Heart right ventricle (tissue), 16 donors: Measurements from ENCODE around the gene CSH1. TPM values are rescaled to one million over a fixed set of nuclear protein-coding genes. Genes with fewer than 3 reads are reported as not detected.

Experiments
- ATAC-seq, 8 donors: fragments of 200-7000 bp; cut with Tn5 transposase; one replicate each; pipeline ENCODE4 v1.9.1; 2020; ENCODE audit warnings: mild to moderate bottlenecking in 8 of 8, moderate library complexity in 8 of 8, moderate number of reproducible peaks in 1 of 8
- DNase-seq, 2 donors: peaks; one replicate each; pipeline ENCODE4 v3.0.0-alpha.2; 2020
- H3K27ac ChIP-seq, 10 donors: fragments of 200-600 bp; sonication (generic) in 2 of 10; one replicate each; pipeline versions ENCODE4 v1.5.0 to v1.8.0; 2020 to 2022; ENCODE audit warnings: mild to moderate bottlenecking in 3 of 10
- H3K27me3 ChIP-seq, 7 donors: fragments of 200-600 bp; one replicate each; pipeline ENCODE4 v1.8.0; 2021 to 2022; ENCODE audit warnings: mild to moderate bottlenecking in 2 of 7
- H3K36me3 ChIP-seq, 9 donors: fragments of 200-600 bp; sonication (generic) in 1 of 9; one replicate each; pipeline versions ENCODE4 v1.5.0 to v1.8.0; 2020 to 2022; ENCODE audit warnings: mild to moderate bottlenecking in 2 of 9
- H3K4me1 ChIP-seq, 9 donors: fragments of 200-600 bp; sonication (generic) in 1 of 9; one replicate each; pipeline versions ENCODE4 v1.5.0 to v1.8.0; 2020 to 2022; ENCODE audit warnings: mild to moderate bottlenecking in 4 of 9
- H3K4me3 ChIP-seq, 10 donors: fragments of 200-600 bp; sonication (generic) in 2 of 10; one replicate each; pipeline versions ENCODE4 v1.5.0 to v1.8.0; 2020 to 2022; ENCODE audit warnings: mild to moderate bottlenecking in 7 of 10, moderate library complexity in 2 of 10
- H3K9me3 ChIP-seq, 11 donors: fragments of 200-600 bp in 10 of 11; sonication (generic) in 2 of 11; one replicate each; pipeline versions ENCODE4 v1.5.0 to v1.8.0; 2013 to 2022; ENCODE audit warnings: mild to moderate bottlenecking in 2 of 11, control low read depth in 1 of 11, moderate library complexity in 1 of 11
- WGBS, 2 donors: extraction: QIAGEN DNeasy Blood & Tissue Kit; methylation state at CpG; one replicate each; pipeline ENCODE4 v1.1.7; 2013; ENCODE audit warnings: inconsistent platforms in 1 of 2; 5-methylcytosine and 5-hydroxymethylcytosine counted together
- intact Hi-C, 10 donors: fragments of 100-400 bp; cut with DNase I; formaldehyde crosslinking; loops; one replicate each; pipeline versions ENCODE4 v1.11.1 to v1.14.2; 2022
- polyA plus RNA-seq, 2 donors: library from polyadenylated mRNA; stranded (reverse); fragments of 200-250 nt; gene quantifications; one replicate each; pipeline ENCODE4 v1.2.3, GENCODE V29; 2013
- total RNA-seq, 10 donors: library from RNA; stranded (reverse); fragmentation: NEBNext Ultra II Directional in 3 of 10; extraction: Animal tissue kit (Norgen Biotek cat#: 25700) in 3 of 10; gene quantifications; one replicate each; pipeline versions ENCODE4 v1.2.1 to v1.2.4, GENCODE V29; 2021 to 2023
- TF ChIP-seq, protein P1 (sequence below), 9 donors: fragments of 200-600 bp; sonication (generic) in 2 of 9; IDR thresholded peaks; one replicate each; pipeline versions ENCODE4 v1.5.0 to v1.8.0; 2021 to 2022; ENCODE audit warnings: antibody characterized with exemption in 9 of 9, mild to moderate bottlenecking in 5 of 9, moderate library complexity in 1 of 9
- donor health status: Arrhythmogenic right ventricular cardiomyopathy.
- donor health status: ischemic (EF 13 %, LVEDD 7.1; RV severe dilation, severe dysfunction).
- donor health status: healthy with polysubstance abuse.
- donor health status: DM: no; HTN: yes; CAD: no.
- donor health status: DM: no; HTN: no; CAD: no.
- donor health status: ischemic (EF 25% LVEDD 6.9; RV normal size, moderate dysfunction).
- donor health status: ischemic (EF 25% LVEDD 5.7; RV mildly dilated, moderate dysfunction).
- donor health status: healthy.
- donor health status: DM: yes; HTN: yes; CAD: no.
- donor health status: Ischemic cardiomyopathy.
- donor health status: ischemic (EF 35%, LVEDD 5.7; RV mildly dilated, moderate dysfunction).
- donor health status: nonischemic (EF 11% LVEDD 7.7; RV severe dilation, severe dysfunction).
- donor health status: DM: yes; HTN: yes; CAD: no.
- donor health status: PGD.
- donor health status: ischemic (EF 29% LVEDD 5.4; RV normal size, mild dysfunction).
- donor health status: nonischemic (EF 23%, LVEDD 6.1; RV moderate dilation, normal function).

CSH1 gene
- total and polyA plus RNA-seq, 12 donors: not detected

DNA sequence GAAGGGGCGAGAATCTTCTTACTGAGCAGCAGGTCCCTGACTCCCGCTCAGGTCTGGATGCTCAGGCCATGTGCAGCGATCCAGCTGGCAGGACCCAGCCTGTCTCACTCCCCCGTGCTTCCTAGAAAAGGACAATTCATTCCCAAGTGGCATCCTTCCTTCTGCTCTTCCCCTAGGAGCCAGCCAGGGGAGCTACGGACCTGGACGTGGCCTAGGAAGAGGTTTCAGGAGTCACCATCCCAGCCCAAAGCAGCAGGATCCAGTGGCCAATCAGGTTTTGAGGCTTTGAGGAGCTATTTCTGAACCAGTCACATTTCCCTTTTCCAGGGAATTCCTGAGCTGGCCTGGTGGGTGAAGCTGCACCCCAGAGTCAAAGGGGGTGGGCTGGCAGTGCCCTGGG is 43.5 kb upstream of the CSH1 start:
- no peak overlapping the region for H3K27ac ChIP-seq
- intact Hi-C loops: no loop called here

DNA sequence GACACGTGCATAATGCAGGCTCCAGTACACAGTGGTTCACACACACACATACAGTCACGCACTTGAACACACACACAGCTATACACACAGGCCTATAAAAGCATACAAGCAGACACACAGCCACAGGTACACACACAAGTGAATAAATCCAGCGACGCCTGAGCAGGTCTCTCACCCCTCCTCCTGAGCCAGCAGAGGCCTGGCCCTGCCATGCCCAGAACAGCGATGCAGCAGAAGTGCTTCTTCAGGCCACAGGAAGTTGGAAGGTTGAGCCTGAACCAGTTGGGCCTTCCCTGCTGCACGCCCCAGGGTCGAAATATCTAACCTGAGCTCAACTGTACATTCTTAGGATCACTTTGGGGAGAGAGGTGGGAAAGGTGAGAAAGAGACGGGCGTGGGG is 43.0 kb upstream of the CSH1 start:
- H3K4me1 ChIP-seq: peaks cover 0 to 5% (median 0%) of the 10 kb centered on the region in 9 donors
- TF ChIP-seq, protein P1, sequence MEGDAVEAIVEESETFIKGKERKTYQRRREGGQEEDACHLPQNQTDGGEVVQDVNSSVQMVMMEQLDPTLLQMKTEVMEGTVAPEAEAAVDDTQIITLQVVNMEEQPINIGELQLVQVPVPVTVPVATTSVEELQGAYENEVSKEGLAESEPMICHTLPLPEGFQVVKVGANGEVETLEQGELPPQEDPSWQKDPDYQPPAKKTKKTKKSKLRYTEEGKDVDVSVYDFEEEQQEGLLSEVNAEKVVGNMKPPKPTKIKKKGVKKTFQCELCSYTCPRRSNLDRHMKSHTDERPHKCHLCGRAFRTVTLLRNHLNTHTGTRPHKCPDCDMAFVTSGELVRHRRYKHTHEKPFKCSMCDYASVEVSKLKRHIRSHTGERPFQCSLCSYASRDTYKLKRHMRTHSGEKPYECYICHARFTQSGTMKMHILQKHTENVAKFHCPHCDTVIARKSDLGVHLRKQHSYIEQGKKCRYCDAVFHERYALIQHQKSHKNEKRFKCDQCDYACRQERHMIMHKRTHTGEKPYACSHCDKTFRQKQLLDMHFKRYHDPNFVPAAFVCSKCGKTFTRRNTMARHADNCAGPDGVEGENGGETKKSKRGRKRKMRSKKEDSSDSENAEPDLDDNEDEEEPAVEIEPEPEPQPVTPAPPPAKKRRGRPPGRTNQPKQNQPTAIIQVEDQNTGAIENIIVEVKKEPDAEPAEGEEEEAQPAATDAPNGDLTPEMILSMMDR (IDR thresholded peaks at IDR 0.05): no peak
- no peaks in the 10 kb centered on the region for H3K27me3 ChIP-seq
- no peaks in the 10 kb centered on the region for H3K9me3 ChIP-seq
- H3K4me3 ChIP-seq: no peak overlapping the region
- no peak overlapping the region for H3K27ac ChIP-seq
- ATAC-seq (no peak), DNase-seq (no peak)
- H3K36me3 ChIP-seq: no peaks in the 10 kb centered on the region
- WGBS, 2 donors: 93% methylated on average over 9 of the region's 9 CpGs
- intact Hi-C loops: no loop called here

More for the DNA sequence above, 43.5 kb upstream of the CSH1 start:
- 63 to 65% methylated on average over 6 of the region's 6 CpGs for whole genome bisulfite sequencing, 2 donors
- DNase-seq (no peak), ATAC-seq (no peak)
- no peaks in the 10 kb centered on the region for H3K9me3 ChIP-seq
- TF ChIP-seq, protein P1 (IDR thresholded peaks at IDR 0.05): no peak
- no peaks in the 10 kb centered on the region for H3K27me3 ChIP-seq
- H3K36me3 ChIP-seq: no peaks in the 10 kb centered on the region
- H3K4me1 ChIP-seq: peaks cover 0 to 5% (median 0%) of the 10 kb centered on the region in 9 donors
- no peak overlapping the region for H3K4me3 ChIP-seq

- intact Hi-C loops: no loop called here
- Histone ChIP-seq H3K27me3 (peaks cover 0 to 2% (median 0%) of the 10 kb centered on the region in 7 donors), H3K36me3 (no peaks in the 10 kb centered on the region), H3K4me3 (no peak overlapping the region), H3K9me3 (no peaks in the 10 kb centered on the region), H3K27ac (no peak overlapping the region), H3K4me1 (peaks cover 0 to 5% (median 0%) of the 10 kb centered on the region in 9 donors)
- TF ChIP-seq, protein P1 (IDR thresholded peaks at IDR 0.05): no peak
- DNase-seq: no peak
- WGBS, 2 donors: 87 to 88% methylated on average over 4 of the region's 4 CpGs
- ATAC-seq: no peak
Observed at GRCh38 chr17:63937920-63938319, 41.5 kb upstream of the CSH1 start.

DNA sequence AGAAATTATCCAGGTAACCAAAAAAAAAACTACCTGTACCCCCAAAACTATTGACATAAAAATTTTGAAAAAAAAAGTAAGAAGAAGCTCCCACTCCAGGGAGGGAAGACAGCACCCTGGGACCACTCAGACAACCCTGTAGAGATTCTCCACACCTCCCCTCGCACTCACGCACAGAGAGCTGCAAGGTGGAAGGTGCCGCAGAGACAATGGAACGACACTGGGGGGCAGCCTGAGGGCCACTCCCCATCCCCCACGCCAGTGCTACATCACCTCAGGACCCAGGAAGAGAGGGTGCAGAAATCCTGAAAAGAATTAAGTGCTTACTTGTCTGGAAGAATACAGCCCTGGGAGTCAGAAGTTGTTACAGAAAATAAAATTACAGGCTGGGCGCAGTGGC is 40.9 kb upstream of the CSH1 start:
- ATAC-seq (no peak), DNase-seq (no peak)
- WGBS, 2 donors: 79 to 89% methylated on average over 6 of the region's 6 CpGs
- no peaks in the 10 kb centered on the region for H3K9me3 ChIP-seq
- TF ChIP-seq, protein P1 (IDR thresholded peaks at IDR 0.05): no peak
- peaks cover 0 to 8% (median 3%) of the 10 kb centered on the region in 9 donors for H3K4me1 ChIP-seq
- peaks cover 0 to 2% (median 0%) of the 10 kb centered on the region in 7 donors for H3K27me3 ChIP-seq
- intact Hi-C loops: no loop called here
- no peak overlapping the region for H3K4me3 ChIP-seq
- no peaks in the 10 kb centered on the region for H3K36me3 ChIP-seq
- no peak overlapping the region for H3K27ac ChIP-seq
